SK-N-MC (cell line): ENCODE data around the gene ERFE.

Experiments used
- DNase-seq: peaks from one replicate; pipeline ENCODE4 v3.0.0-alpha.2; 2011; ENCODE audit warnings: low read depth, low spot score
- H3K27ac ChIP-seq: fragments of 200-600 bp; sonication (generic); 2 replicates; pipeline ENCODE4 v1.5.1; 2016; ENCODE audit warnings: mixed run types
- H3K36me3 ChIP-seq: fragments of 200-600 bp; sonication (generic); 2 replicates; pipeline ENCODE4 v1.6.1; 2017; ENCODE audit warnings: antibody characterized with exemption, low read length, mixed read lengths; ENCODE audit not compliant: insufficient read depth
- H3K4me3 ChIP-seq: fragments of 200-600 bp; sonication (generic); 2 replicates; pipeline ENCODE4 v1.5.1; 2016
- H3K9ac ChIP-seq: fragments of 200-600 bp; sonication (generic); 2 replicates; pipeline ENCODE4 v1.8.0; 2017; ENCODE audit warnings: mixed run types, mixed read lengths; ENCODE audit not compliant: insufficient read length
- H3K9me3 ChIP-seq: fragments of 200-600 bp; sonication (generic); 2 replicates; pipeline ENCODE4 v1.6.1; 2017; ENCODE audit warnings: low read depth, mild to moderate bottlenecking, antibody characterized with exemption, low read length, moderate library complexity, mixed read lengths
- EZH2 ChIP-seq: fragments of 200-600 bp; sonication (generic); IDR thresholded peaks from one replicate; pipeline ENCODE4 v1.6.1; 2017; ENCODE audit warnings: antibody characterized with exemption
- FOXP2 ChIP-seq: optimal IDR thresholded peaks from 2 replicates; pipeline ENCODE3; 2011; ENCODE audit warnings: mild to moderate bottlenecking, moderate library complexity; ENCODE audit not compliant: insufficient read depth; ENCODE audit errors: extremely low read length, control extremely low read depth
- POLR2AphosphoS5 ChIP-seq: IDR thresholded peaks from 2 replicates; pipeline ENCODE4 v1.6.1; 2012; ENCODE audit warnings: mild to moderate bottlenecking, low read depth, low read length, borderline replicate concordance

ERFE gene

GRCh38 chr2:238129166-238130010 lies 29.4 kb upstream of the ERFE start:
- Histone ChIP-seq H3K9ac (no peak overlapping the region), H3K36me3 (no peaks in the 10 kb centered on the region), H3K4me3 (no peak overlapping the region), H3K27ac (no peak overlapping the region), H3K9me3 (0 out of 2 replicates have a peak, but pooled peaks cover 3% of the 10 kb centered on the region)
- no peak for DNase-seq
- TF ChIP-seq FOXP2 (no peak), EZH2 (no peak), POLR2AphosphoS5 (no peak)

- no peaks in the 10 kb centered on the region for H3K36me3 ChIP-seq
- TF ChIP-seq POLR2AphosphoS5 (no peak), FOXP2 (no peak), EZH2 (no peak)
- H3K27ac ChIP-seq = no peak overlapping the region
- no peak overlapping the region for H3K9ac ChIP-seq
- no peak overlapping the region for H3K4me3 ChIP-seq
- H3K9me3 ChIP-seq = 0 out of 2 replicates have a peak, but pooled peaks cover 3% of the 10 kb centered on the region
- no peak for DNase-seq
These were observed 28.6 kb upstream of the ERFE start for GRCh38 chr2:238130111-238130695.

GRCh38 chr2:238130696-238131628 lies 27.8 kb upstream of the ERFE start:
- no peak for DNase-seq

GRCh38 chr2:238131761-238132462 lies 26.9 kb upstream of the ERFE start:
- no peak overlapping the region for H3K9ac ChIP-seq
- DNase-seq = no peak

More at GRCh38 chr2:238130696-238131628, 27.8 kb upstream of the ERFE start:
- TF ChIP-seq EZH2 (no peak), FOXP2 (no peak), POLR2AphosphoS5 (no peak)
- H3K36me3 ChIP-seq = no peaks in the 10 kb centered on the region
- no peak overlapping the region for H3K9ac ChIP-seq
- 0 out of 2 replicates have a peak, but pooled peaks cover 3% of the 10 kb centered on the region for H3K9me3 ChIP-seq
- H3K4me3 ChIP-seq = no peak overlapping the region
- no peak overlapping the region for H3K27ac ChIP-seq

GRCh38 chr2:238132463-238133450 lies 26.0 kb upstream of the ERFE start:
- DNase-seq = no peak
- no peak overlapping the region for H3K27ac ChIP-seq
- H3K9me3 ChIP-seq = no peaks in the 10 kb centered on the region
- no peaks in the 10 kb centered on the region for H3K36me3 ChIP-seq
- TF ChIP-seq FOXP2 = no peak
- TF ChIP-seq POLR2AphosphoS5 = no peak
- TF ChIP-seq EZH2 = no peak
- H3K4me3 ChIP-seq = no peak overlapping the region
- H3K9ac ChIP-seq = no peak overlapping the region

More at GRCh38 chr2:238131761-238132462, 26.9 kb upstream of the ERFE start:
- Histone ChIP-seq H3K27ac (no peak overlapping the region), H3K4me3 (no peak overlapping the region), H3K9me3 (0 out of 2 replicates have a peak, but pooled peaks cover under 1% of the 10 kb centered on the region), H3K36me3 (no peaks in the 10 kb centered on the region)
- TF ChIP-seq POLR2AphosphoS5 = no peak
- no peak for TF ChIP-seq EZH2

GRCh38 chr2:238133499-238134392 lies 25.0 kb upstream of the ERFE start:
- H3K9ac ChIP-seq = no peak overlapping the region
- no peak for TF ChIP-seq POLR2AphosphoS5
- TF ChIP-seq FOXP2 = no peak
- TF ChIP-seq EZH2 = no peak
- H3K36me3 ChIP-seq = no peaks in the 10 kb centered on the region
- no peak overlapping the region for H3K4me3 ChIP-seq
- no peak overlapping the region for H3K27ac ChIP-seq
- DNase-seq = no peak
- H3K9me3 ChIP-seq = no peaks in the 10 kb centered on the region
